Retinal pigment epithelial cell (primary cell): ENCODE measurements around the gene COPG1.

Experiments used
- DNase-seq: peaks from one replicate; pipeline ENCODE4 v3.0.0-alpha.2; 2010; ENCODE audit warnings: low read depth
- H3K4me3 ChIP-seq: 2 replicates; pipeline ENCODE4 v1.5.1; 2011; ENCODE audit warnings: mild to moderate bottlenecking, low read length, control low read depth, moderate library complexity
- CTCF ChIP-seq: conservative IDR thresholded peaks from 2 replicates; pipeline ENCODE4 v1.5.1; 2011; ENCODE audit warnings: low read depth, low read length, control low read depth, inconsistent platforms

The COPG1 gene

GRCh38 chr3:129278966-129279906 lies 29.8 kb downstream of the COPG1 start:
- TF ChIP-seq CTCF = no peak
- H3K4me3 ChIP-seq = peak overlapping the region; percentile 91
- DNase-seq = no peak

GRCh38 chr3:129280183-129280582 lies 30.8 kb downstream of the COPG1 start:
- H3K4me3 ChIP-seq = peak overlapping the region; percentile 91
- DNase-seq = no peak
- TF ChIP-seq CTCF = no peak

DNA sequence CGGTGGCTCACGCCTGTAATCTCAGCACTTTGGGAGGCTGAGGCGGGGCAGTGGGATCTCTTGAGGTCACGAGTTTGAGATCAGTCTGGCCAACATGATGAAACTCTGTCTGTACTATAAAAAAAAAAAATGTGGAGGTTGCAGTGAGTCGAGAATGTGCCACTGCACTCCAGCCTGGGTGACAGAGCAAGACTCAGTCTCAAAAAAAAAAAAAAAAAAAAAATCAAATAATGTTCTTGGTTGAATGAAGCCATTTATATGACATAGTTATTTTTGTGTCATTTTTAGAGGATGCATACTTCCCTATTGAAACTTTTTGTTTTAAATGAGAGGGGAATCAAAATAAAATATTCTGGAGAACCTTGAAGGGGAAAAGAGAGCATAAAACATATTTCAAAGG lies 32.3 kb downstream of the COPG1 start:
- no peak for DNase-seq
- no peak for TF ChIP-seq CTCF
- no peak overlapping the region for H3K4me3 ChIP-seq

DNA sequence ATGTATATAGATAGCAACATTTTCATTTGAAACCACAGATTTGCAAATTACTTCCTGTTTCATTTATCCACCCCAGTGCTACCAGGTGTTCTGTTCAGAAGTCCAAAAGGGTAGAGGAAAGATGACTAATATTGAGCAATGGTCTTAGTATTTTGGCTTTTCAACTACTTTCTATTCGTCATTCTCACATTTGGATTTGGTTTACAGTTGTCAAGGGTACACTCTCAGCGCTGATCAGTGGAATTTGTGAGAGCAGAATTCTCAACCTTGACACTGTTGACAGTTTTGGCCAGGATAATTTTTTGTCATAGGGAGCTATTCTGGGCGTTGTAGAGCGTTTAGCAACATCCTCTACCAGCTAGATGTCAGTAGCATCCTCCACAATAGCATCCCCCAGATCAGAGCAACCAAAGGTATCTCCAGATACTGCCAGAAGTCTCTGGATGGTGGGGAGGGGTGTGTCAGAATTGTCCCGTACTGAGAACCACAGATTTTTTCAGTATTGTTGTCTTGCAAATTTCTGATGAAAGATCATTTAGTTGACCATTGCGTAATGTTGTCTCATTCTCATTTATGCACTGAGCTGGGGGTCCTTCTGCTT lies 33.4 kb downstream of the COPG1 start:
- DNase-seq = no peak
- no peak for TF ChIP-seq CTCF
- no peak overlapping the region for H3K4me3 ChIP-seq

GRCh38 chr3:129286081-129286480 lies 36.7 kb downstream of the COPG1 start:
- no peak for DNase-seq
- TF ChIP-seq CTCF = no peak
- H3K4me3 ChIP-seq = no peak overlapping the region

GRCh38 chr3:129288446-129288845 lies 39.0 kb downstream of the COPG1 start:
- TF ChIP-seq CTCF = no peak
- no peak overlapping the region for H3K4me3 ChIP-seq
- no peak for DNase-seq
